IgD-negative memory B cell (primary cell): ENCODE measurements around the gene CCND3. TPM values are rescaled to one million over a fixed set of nuclear protein-coding genes. Genes with fewer than 3 reads are reported as not detected.
"Not testable (repeated sequence)": the region's sequence is repeated elsewhere in the genome, so short reads cannot be mapped to it uniquely, and the experiment has no call there.

ENCODE experiments used
- H3K27ac Mint-ChIP-seq, 3 donors: one replicate each; pipeline ENCODE4 v1.8.0; 2020 to 2022; ENCODE audit warnings: mild to moderate bottlenecking in 3 of 3, mixed read lengths in 3 of 3, moderate library complexity in 1 of 3
- H3K27me3 Mint-ChIP-seq: one replicate; pipeline ENCODE4 v1.8.0; 2021; ENCODE audit warnings: mixed read lengths
- H3K36me3 Mint-ChIP-seq: one replicate; pipeline ENCODE4 v1.8.0; 2020; ENCODE audit warnings: mild to moderate bottlenecking, mixed read lengths
- H3K4me1 Mint-ChIP-seq, 3 donors: one replicate each; pipeline ENCODE4 v1.8.0; 2020 to 2022; ENCODE audit warnings: mixed read lengths in 3 of 3, mild to moderate bottlenecking in 1 of 3
- H3K4me3 Mint-ChIP-seq, 4 donors: one replicate each; pipeline ENCODE4 v1.8.0; 2020 to 2022; ENCODE audit warnings: mild to moderate bottlenecking in 4 of 4, mixed read lengths in 4 of 4, moderate library complexity in 3 of 4
- H3K9me3 Mint-ChIP-seq, 3 donors: one replicate each; pipeline ENCODE4 v1.8.0; 2020 to 2021; ENCODE audit warnings: mixed read lengths in 3 of 3, mild to moderate bottlenecking in 1 of 3
- polyA plus RNA-seq: library from polyadenylated mRNA; unstranded; fragments of 300-500 nt; fragmentation: Illumina TruSeq; gene quantifications from one replicate; pipeline ENCODE4 v1.2.3, GENCODE V29; 2021

The CCND3 gene
- polyA plus RNA-seq, 1 donor from 2014 or later: 309 TPM

DNA sequence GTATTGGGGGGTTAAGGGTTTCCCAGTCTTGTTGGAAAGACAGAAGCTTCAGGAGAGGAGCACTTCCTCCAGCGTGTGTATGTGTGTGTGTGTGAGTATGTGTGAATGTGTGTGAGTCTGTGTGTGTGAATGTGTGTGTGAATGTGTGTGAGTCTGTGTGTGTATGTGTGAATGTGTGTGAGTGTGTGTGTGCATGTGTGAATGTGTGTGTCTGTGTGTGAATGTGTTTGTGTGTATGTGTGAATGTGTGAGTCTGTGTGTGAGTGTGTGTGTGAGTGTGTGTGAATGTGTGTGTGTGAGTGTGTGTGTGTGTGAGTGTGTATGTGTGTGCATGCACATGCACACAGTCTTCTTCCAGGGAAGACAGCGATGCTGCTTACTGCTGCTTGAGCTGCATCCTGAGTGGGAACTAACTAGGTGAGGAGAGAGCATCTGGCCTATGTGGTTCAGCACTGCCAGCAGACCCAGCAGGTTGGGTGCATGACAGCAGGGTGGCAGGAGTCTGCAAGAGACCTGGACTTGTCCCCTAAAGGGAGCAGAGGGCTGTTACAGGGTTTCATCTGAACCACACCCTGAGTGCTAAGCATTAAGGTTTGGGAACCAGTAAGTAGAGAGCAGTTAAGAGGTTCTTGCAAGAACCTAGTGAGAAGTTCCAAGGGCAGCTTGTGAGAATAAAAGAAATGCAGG, 22.7 kb upstream of the CCND3 start:
- H3K9me3 Mint-ChIP-seq: no peaks in the 10 kb centered on the region
- H3K4me1 Mint-ChIP-seq: peaks cover 5 to 26% (median 7%) of the 10 kb centered on the region in 3 donors
- peaks cover 5% of the 10 kb centered on the region for H3K36me3 Mint-ChIP-seq
- peak overlapping the region in 1 of 3 donors; percentile 87 for H3K27ac Mint-ChIP-seq
- no peak overlapping the region for H3K4me3 Mint-ChIP-seq
- H3K27me3 Mint-ChIP-seq: no peaks in the 10 kb centered on the region

DNA sequence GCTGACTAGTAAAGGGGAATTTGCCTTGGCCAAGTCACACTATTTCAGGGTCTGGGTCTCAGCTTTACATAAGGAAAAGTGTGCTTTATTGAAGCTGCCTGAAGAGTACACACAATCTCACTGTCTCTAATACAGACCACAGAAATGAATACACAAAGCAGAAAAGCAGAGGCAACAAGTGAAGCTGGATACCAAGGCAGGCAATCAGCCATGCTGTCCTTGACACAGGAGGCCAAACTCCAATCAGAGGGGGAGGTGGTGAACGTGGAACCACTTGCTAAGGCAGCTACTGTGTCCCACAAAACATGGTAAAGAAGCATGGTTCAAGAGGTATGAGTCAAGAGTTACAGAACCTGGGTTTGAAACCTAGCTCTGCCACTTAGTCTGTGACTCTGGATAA, 21.8 kb upstream of the CCND3 start:
- H3K9me3 Mint-ChIP-seq: no peaks in the 10 kb centered on the region
- H3K4me3 Mint-ChIP-seq: no peak overlapping the region
- peak overlapping the region in 1 of 3 donors; percentile 87 for H3K27ac Mint-ChIP-seq
- H3K4me1 Mint-ChIP-seq: peaks cover 9 to 33% (median 10%) of the 10 kb centered on the region in 3 donors
- no peaks in the 10 kb centered on the region for H3K27me3 Mint-ChIP-seq
- H3K36me3 Mint-ChIP-seq: peaks cover 7% of the 10 kb centered on the region

DNA sequence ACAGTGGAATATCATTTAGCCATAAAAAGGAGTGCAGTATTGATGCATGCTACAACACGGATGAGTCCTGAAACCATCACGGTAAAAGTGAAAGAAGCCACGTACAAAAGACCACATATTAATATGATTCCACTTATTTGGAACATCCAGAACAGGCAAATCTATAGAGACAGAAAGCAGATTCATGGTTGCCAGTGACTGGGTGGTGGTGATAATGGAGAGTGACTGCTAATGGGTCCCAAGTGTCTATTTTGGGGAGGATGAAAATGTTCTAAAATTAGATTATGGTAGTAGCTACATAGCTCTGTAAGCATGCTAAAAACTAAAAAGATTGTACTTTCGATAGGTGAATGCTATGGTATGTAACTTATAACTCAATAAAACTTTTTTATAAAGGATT, 18.4 kb upstream of the CCND3 start:
- H3K27ac Mint-ChIP-seq: no peak overlapping the region
- H3K4me1 Mint-ChIP-seq: peaks cover 12 to 35% (median 16%) of the 10 kb centered on the region in 3 donors
- H3K9me3 Mint-ChIP-seq: no peaks in the 10 kb centered on the region
- no peaks in the 10 kb centered on the region for H3K27me3 Mint-ChIP-seq
- peaks cover 7% of the 10 kb centered on the region for H3K36me3 Mint-ChIP-seq
- H3K4me3 Mint-ChIP-seq: no peak overlapping the region

DNA sequence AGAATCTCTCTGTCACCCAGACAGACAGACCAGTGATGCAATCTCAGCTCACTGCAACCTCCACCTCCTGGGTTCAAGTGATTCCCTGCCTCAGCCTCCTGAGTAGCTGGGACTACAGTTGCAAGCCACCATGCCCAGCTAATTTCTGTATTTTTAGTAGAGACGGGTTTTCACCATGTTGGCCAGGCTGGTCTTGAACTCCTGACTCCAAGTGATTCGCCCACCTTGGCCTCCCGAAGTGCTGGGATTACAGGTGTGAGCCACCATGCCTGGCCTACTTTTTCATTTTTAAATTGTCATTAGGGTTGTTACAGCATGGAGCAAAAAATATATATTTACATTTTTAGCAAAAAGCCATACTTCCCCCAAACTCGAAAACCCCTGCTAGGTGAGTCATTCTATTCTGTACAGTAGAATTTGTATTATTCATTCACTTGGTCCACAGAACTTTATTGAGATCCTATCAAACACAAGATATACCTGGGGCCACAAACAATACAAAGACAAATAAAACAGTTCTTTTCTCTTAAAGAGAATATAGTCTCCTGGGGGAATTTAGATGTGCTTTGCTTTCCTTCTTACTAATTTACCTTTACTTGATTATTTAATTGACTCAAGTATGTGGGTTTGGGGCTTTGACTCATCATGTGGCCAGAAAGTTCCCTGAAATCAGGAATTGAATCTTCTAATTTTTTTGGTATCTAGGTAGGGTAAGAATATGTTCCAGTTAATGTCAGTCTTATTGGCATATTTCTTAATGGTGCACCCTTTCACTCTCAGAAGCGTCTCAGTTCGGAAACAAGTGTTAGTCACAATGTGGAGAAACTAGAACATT, 16.6 kb upstream of the CCND3 start:
- Mint-ChIP-seq H3K27me3 (no peaks in the 10 kb centered on the region), H3K9me3 (no peaks in the 10 kb centered on the region), H3K27ac (peak overlapping the region in 2 of 3 donors; percentile 43 to 87), H3K4me3 (no peak overlapping the region), H3K36me3 (peaks cover 8% of the 10 kb centered on the region), H3K4me1 (peaks cover 15 to 32% (median 18%) of the 10 kb centered on the region in 3 donors)

DNA sequence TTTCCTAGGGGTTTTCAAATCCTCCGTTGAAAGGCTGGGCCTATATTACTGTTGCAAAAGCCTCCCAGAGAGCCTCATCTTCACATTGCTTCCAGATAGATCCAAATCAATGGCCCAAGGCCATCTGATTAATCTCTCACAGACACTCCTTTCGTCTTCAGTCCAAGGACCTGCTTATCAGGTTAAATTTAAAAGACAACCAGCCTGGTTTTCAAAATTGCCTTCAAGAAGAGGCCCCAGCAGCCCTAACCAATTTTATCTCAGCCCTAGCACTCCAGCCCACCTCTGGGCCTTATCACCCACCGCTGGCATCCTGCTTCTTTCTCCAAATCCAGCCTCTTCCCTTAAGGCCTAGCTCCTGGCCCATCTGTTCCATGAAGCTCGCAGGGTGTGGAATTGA, 15.5 kb upstream of the CCND3 start:
- H3K36me3 Mint-ChIP-seq: peaks cover 8% of the 10 kb centered on the region
- no peaks in the 10 kb centered on the region for H3K9me3 Mint-ChIP-seq
- no peak overlapping the region for H3K4me3 Mint-ChIP-seq
- no peak overlapping the region for H3K27ac Mint-ChIP-seq
- H3K27me3 Mint-ChIP-seq: no peaks in the 10 kb centered on the region
- peaks cover 13 to 29% (median 15%) of the 10 kb centered on the region in 3 donors for H3K4me1 Mint-ChIP-seq

DNA sequence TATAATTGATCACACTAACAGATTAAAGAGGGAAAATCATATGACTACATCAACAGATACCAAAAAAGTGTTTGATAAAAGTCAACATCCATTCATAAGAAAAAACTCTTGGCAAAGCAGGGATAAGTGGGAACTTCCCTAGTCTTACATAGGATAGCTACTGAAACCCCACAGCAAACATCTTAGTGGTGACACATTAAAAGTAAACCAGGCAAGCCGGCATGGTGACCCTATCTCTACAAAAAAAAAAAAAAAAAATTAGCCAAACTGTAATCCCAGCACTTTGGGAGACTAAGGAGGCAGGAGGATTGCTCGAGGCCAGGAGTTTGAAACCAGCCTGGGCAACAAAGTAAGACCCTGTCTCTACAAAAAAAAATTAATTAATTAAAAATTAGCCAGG, 13.8 kb upstream of the CCND3 start:
- H3K4me1 Mint-ChIP-seq: peaks cover 8 to 19% (median 15%) of the 10 kb centered on the region in 3 donors
- no peak overlapping the region for H3K4me3 Mint-ChIP-seq
- no peak overlapping the region for H3K27ac Mint-ChIP-seq
- no peaks in the 10 kb centered on the region for H3K27me3 Mint-ChIP-seq
- H3K9me3 Mint-ChIP-seq: no peaks in the 10 kb centered on the region
- H3K36me3 Mint-ChIP-seq: peaks cover 4% of the 10 kb centered on the region

DNA sequence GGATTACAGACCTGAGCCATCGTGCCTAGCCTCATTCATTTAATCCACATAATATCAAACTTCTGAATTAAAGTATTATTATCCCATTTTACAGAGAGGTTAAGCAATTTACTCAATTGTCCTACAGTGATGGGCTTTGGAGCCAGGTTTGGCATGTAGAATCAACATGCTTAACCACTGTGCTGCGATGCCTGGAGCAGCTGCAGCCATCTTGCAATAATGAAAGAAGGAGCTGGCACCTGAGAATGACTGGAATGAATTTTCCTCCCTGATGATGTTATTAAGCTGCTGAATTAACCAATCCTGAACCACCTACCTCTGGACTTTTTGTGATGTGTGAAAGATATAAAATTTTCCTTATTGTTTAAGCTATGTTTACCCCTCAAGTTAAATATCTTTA, 13.1 kb upstream of the CCND3 start:
- H3K9me3 Mint-ChIP-seq: no peaks in the 10 kb centered on the region
- no peak overlapping the region for H3K4me3 Mint-ChIP-seq
- peaks cover 4% of the 10 kb centered on the region for H3K36me3 Mint-ChIP-seq
- peaks cover 8 to 19% (median 18%) of the 10 kb centered on the region in 3 donors for H3K4me1 Mint-ChIP-seq
- H3K27me3 Mint-ChIP-seq: no peaks in the 10 kb centered on the region
- no peak overlapping the region for H3K27ac Mint-ChIP-seq

DNA sequence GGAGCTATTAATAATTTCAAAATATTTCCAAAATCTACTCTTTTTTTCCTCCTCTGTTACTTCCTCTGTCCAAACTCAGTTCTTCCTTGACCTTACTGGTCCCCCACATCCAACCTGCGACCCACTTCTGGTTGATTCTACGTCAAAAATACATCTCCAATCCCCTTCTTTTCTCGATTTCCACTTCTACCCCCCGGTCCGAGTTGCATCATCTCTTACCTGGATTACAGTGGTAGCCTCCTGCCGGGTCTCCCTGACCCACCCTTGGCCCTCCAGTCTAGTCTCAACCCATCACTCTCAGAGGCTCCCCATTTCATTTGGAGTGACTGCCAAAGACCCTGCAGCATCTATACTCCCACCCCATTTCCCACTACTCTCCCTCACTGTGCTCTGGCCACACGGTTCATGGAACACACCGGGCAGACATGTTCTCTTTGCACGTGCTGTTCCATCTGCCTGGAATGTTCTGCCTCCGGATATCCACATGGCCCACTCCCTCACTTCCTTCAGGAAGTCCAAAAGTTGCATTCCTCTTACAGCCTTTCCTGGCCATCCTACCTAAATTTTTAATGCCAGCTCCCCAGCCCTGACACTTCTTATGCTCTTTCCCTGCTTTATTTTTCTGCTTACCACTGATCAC, 6.1 kb upstream of the CCND3 start:
- H3K27me3 Mint-ChIP-seq: no peaks in the 10 kb centered on the region
- H3K9me3 Mint-ChIP-seq: no peaks in the 10 kb centered on the region
- H3K4me1 Mint-ChIP-seq: peaks cover 5 to 10% (median 6%) of the 10 kb centered on the region in 3 donors
- peak overlapping the region in 1 of 4 donors; percentile 37 for H3K4me3 Mint-ChIP-seq
- H3K36me3 Mint-ChIP-seq: peaks cover 5% of the 10 kb centered on the region
- H3K27ac Mint-ChIP-seq: peak overlapping the region in 2 of 3 donors; percentile 23 to 83

DNA sequence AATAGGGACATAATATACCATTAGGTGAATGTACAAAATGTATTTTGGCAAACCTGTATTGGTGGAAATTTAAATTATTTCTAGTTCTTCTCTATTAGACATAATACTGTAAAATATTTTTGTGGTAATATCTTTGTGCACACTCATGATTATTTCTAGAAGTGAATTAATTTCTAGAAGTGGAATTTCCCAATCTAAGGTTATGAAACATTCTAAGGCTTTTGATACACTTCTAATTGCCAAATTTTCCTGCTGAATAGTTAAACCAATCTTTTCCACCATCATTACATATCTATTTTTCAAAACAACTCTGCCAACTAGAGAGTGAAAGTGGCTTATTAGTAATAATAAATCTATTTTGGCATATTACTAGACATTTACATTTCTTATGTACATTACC, 1.8 kb upstream of the CCND3 start:
- H3K27ac Mint-ChIP-seq: no peak overlapping the region
- peaks cover 5% of the 10 kb centered on the region for H3K36me3 Mint-ChIP-seq
- peak overlapping the region in 3 of 4 donors; percentile 18 to 52 (median 23) for H3K4me3 Mint-ChIP-seq
- H3K4me1 Mint-ChIP-seq: peaks cover 25 to 34% (median 29%) of the 10 kb centered on the region in 3 donors
- H3K9me3 Mint-ChIP-seq: no peaks in the 10 kb centered on the region
- H3K27me3 Mint-ChIP-seq: no peaks in the 10 kb centered on the region

DNA sequence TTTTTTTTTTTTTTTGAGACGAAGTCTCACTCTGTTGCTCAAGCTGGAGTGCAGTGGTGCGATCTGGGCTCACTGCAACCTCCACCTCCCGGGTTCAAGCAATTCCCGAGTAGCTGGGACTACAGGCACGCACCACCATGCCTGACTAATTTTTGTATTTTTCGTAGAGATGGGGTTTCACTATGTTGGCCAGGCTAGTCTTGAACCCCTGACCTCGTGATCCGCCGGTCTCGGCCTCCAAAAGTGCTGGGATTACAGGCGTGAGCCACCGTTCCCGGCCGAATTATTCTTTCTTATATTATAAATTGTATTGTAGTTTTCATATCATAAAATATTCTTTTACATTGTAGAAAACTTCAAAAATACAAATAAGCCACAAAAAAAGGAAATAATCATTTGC, 1.3 kb upstream of the CCND3 start:
- H3K36me3 Mint-ChIP-seq, H3K27me3 Mint-ChIP-seq, H3K9me3 Mint-ChIP-seq: not testable (repeated sequence)
- peaks cover 26 to 36% (median 33%) of the 10 kb centered on the region in 3 donors for H3K4me1 Mint-ChIP-seq
- peak overlapping the region in 1 of 4 donors; percentile 88 for H3K4me3 Mint-ChIP-seq
- H3K27ac Mint-ChIP-seq: peak overlapping the region in 1 of 3 donors; percentile 78

DNA sequence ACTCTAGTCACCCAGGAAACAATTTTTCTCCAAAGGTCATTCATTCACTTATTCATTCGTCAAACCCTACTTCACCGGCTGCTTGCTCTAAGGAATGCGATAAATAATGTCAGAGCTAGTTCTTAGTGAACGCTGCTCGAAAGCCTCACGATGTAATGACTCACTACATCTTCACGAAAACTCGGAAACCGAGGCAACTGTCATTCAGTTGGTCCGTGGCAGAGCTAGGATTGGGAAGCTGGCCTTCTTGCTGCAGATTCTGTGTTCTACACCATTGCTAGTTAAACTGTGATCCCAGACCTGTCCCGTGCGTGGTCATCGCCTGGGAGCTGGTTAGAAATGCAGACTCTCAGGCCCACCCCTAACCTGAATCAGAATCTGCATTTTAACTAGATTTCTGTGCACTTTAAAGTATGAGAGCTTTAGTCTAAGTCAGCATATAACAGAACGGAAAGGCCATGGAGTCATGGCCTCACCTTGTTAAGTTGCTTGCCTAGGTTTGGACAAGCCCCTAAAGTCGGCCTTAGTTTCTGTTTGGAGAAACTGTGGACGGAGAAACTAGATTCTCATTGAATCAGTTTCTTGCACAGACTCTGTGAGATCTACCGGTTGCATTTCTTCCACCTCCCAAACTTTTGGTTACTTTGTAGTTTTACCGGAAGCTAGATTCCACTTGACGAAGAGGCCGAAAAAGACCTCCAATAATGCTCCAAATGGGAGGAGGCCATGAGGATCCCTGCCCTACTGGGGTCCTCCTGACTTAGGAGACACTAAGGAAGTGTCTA, 651 bp upstream of the CCND3 start:
- H3K9me3 Mint-ChIP-seq: no peaks in the 10 kb centered on the region
- H3K27ac Mint-ChIP-seq: peak overlapping the region; percentile 32 to 85 (median 78)
- H3K36me3 Mint-ChIP-seq: no peaks in the 10 kb centered on the region
- peak overlapping the region; percentile 86 to 97 (median 89) for H3K4me3 Mint-ChIP-seq
- H3K4me1 Mint-ChIP-seq: peaks cover 27 to 37% (median 35%) of the 10 kb centered on the region in 3 donors
- no peaks in the 10 kb centered on the region for H3K27me3 Mint-ChIP-seq

DNA sequence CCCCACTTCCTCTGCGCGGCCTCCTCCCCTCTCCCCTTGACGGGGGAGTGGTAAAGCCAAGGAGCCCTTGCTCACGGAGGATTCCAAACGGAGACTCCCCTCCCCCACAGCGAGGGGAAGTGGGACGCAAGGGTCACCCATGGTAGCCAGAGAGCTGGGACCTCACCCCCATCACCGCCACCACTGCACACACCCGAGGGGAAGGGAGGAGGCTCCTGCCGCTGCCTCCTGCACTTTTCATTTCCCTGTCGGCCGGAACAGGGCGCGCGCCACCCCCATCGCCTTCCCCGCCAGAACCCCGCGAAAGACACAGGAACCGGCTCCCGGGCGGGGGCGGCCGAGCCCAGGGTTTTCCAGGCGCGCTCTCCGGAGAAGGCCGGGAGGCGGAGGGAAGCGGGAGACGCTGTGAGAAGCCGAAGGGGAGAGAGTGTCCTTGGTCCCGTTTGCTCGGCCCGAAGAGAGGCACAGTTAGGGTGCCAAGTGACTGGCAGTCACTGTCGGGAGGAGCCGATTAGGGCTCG, 789 bp downstream of the CCND3 start:
- Mint-ChIP-seq H3K9me3 (no peaks in the 10 kb centered on the region), H3K27ac (peak overlapping the region; percentile 89 to 96 (median 94)), H3K4me3 (peak overlapping the region; percentile 86 to 94 (median 89)), H3K27me3 (no peaks in the 10 kb centered on the region), H3K36me3 (no peaks in the 10 kb centered on the region), H3K4me1 (peaks cover 35 to 44% (median 44%) of the 10 kb centered on the region in 3 donors)

DNA sequence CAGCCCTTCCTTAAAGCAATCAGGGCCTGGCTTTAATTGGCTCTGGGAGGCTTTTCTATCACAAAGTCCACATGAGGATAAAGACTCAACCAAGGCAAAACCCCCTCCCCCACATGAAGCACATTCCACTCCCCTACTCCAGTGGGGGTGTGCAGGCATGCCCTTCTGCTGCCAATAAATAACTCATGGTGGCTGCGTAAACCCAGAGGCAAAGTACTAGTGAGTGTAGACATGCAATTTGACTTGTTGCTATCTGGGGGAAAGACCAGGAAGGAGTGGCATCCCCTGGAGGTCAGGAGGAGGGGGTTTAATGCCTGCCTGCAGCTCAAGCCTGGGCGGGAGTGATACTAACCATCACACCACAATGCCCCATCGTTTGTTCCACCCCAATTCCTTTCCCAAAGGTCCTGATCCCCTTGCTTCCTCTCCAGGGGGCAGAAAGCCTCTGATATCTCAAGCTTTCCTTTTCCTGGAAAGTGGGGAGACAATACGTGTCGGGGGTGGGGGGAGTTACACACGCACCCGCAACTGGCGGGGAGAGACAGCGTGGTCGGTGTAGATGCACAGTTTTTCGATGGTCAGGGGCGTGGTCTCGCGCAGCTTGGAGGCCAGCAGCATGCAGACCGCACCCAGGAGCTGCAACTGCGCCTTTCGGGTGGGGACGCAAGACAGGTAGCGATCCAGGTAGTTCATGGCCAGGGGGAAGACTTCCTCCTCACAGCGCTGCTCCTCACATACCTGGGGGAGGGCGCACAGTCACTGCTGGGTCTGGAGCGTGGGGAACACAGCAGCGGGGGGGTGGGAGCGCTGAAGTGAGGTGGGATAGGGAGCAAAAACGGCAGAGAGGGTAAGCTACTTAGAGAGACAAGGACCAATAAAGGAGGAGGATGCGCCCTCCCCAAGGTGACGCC, 1.5 kb downstream of the CCND3 start:
- H3K4me1 Mint-ChIP-seq: peaks cover 35 to 44% (median 44%) of the 10 kb centered on the region in 3 donors
- H3K27me3 Mint-ChIP-seq: no peaks in the 10 kb centered on the region
- H3K27ac Mint-ChIP-seq: peak overlapping the region; percentile 89 to 96 (median 94)
- no peaks in the 10 kb centered on the region for H3K36me3 Mint-ChIP-seq
- H3K9me3 Mint-ChIP-seq: no peaks in the 10 kb centered on the region
- H3K4me3 Mint-ChIP-seq: peak overlapping the region; percentile 86 to 94 (median 89)
